NT2/D1 (cell line): ENCODE data around the gene SORT1.

Source experiments
- YY1 ChIP-seq: IDR thresholded peaks from 2 replicates; pipeline ENCODE4 v1.6.1; 2011; ENCODE audit not compliant: insufficient read length, insufficient read depth
- ZNF274 ChIP-seq: IDR thresholded peaks from 2 replicates; pipeline ENCODE4 v1.6.1; 2011; ENCODE audit warnings: mild to moderate bottlenecking, low read depth, low read length

- TF ChIP-seq ZNF274 (no peak), YY1 (no peak)
Observed at GRCh38 chr1:109294481-109294880, 103.2 kb downstream of the SORT1 start.
